ENCODE data around the gene SIAH2.
A peak's percentile ranks its signal among the peaks of the same experiment; 100 is the strongest.

The SIAH2 gene

DNA sequence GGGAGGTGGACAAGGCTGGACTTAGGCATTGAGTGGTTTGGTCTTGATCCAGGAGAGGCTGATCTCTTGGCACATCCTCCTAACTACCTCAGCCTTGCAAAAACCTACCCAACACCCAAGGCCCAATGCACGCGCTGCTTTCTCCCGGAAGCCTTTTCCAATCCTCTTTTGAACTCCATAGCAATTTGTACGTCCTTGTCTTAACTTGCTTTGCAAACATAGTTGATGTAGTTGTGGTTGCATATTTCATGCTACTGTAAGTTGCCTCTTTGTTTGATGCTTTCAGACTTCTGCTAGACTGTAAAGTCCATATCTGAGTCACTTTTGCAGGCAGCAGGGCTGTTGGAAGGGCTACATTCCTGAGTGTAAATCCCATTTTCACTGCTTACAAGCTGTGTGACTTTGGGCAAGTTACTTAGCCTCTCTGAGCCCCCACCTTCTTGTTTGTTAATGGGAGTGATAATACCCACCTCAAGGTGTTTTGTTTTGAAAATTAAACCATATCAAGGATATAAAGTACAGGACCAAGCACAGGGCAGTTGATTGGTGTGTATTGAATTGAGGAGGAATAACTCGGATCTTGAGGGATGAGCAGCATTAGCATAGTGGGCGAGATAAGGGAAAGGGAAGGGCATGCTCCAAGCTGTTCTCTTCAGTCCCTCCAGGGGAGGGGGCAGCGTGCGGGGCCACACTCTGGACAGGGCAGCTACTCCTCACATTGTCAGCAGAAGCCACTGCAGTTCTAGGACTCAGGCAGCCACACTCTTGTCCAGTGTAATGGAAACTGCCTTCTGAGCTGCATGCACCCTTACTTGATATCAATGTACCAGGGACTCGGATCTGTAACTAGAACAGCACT lies 28.8 kb downstream of the SIAH2 start:
- no peak for DNase-seq (ENCODE audit: low spot score)

- no peak for DNase-seq (ENCODE audit: low spot score)
Measured at GRCh38 chr3:150733373-150733935, 29.5 kb downstream of the SIAH2 start.

- no peak for DNase-seq (ENCODE audit: low spot score)
Measured at GRCh38 chr3:150729682-150730360, 33.1 kb downstream of the SIAH2 start.

GRCh38 chr3:150727653-150728502 lies 35.1 kb downstream of the SIAH2 start:
- no peak for DNase-seq (ENCODE audit: low spot score)

- no peak for DNase-seq (ENCODE audit: low spot score)
Measured at GRCh38 chr3:150725548-150725947, 37.4 kb downstream of the SIAH2 start.

- no peak for DNase-seq (ENCODE audit: low spot score)
Measured at GRCh38 chr3:150723946-150724345, 39.0 kb downstream of the SIAH2 start.

DNA sequence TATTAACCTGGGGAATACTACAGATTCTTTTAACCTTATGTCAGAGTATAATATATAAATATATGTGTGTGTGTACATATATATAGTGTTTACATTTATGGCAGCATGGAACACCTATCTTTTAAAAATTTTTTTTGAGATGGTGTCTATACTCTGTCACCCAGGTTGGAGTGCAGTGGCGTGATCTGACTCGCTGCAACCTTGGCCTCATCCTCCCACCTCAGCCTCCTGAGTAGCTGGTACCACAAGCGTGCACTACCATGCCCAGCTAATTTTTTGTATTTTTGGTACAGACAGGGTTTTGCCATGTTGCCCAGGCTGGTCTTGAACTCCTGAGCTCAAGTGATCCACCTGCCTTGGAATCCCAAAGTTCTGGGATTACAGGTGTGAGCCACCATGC lies 40.7 kb downstream of the SIAH2 start:
- no peak for DNase-seq (ENCODE audit: low spot score)

- DNase-seq (ENCODE audit: low spot score) = peak; percentile 43
Measured at GRCh38 chr3:150721285-150722130, 41.5 kb downstream of the SIAH2 start.

GRCh38 chr3:150720444-150720843 lies 42.5 kb downstream of the SIAH2 start:
- no peak for DNase-seq (ENCODE audit: low spot score)

GRCh38 chr3:150710097-150710496 lies 52.9 kb downstream of the SIAH2 start:
- DNase-seq (ENCODE audit: low spot score) = no peak

DNA sequence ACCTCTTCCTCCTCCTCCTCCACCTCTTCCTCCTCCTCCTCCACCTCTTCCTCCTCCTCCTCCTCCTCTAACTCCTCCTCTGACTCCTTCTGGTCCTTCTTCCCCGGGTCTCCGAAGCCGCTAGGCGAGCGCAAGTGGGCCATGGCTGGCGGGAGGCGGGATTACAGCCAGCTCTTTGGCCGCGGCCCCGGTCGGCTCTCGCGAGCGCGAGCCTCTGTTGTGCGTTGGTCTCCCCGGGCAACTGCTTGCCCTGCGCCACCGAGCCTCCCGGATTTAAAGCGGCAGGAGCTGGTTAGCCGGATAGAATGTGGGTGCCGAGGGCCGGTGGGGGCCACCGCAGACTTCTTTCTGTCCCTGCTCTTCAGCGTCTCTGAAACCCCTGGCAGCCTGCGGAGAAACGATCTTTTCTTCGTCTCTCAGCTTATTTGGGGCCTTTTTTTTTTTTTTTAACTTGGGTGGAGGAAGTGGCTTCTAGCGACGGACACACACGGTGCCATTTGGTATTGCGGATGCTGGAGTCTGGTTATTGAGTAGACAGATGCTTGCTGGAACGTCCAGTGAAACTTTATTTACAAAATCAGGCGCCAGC lies 59.1 kb downstream of the SIAH2 start, which contains the start of gene ERICH6:
Gene ERICH6, minus strand, starts transcription at position 165 of the 589 bp plus-strand sequence. Its CDS starts 22 bp downstream, at position 143.
- peak; percentile 94 for DNase-seq (ENCODE audit: low spot score)

GRCh38 chr3:150703299-150703755 lies 59.6 kb downstream of the SIAH2 start:
- DNase-seq (ENCODE audit: low spot score) = peak; percentile 9

DNA sequence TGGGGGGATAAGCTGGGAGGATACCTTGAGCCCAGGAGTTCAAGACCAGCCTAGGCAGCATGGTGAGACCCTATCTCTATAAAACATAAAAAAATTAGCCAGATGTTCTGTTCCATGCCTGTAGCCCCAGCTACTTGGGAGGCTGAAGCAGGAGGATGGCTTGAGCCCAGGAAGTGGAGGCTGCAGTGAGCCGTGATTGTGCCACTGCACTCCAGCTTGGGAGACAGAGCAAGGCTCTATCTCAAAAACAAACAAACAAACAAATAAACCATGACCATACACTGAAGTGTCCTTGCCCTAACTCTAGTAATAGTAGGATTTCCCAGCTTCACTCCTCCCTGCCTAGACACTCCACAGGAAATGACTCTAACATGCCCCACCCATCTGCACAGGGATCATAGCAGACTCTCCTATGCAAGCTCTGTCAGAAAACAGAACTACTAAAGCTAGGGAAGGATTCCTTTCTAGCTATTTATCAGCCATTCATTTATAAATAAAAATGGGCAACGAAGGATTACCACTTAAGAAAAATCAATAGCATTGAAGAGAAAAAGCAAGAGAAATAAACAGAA lies 63.8 kb downstream of the SIAH2 start:
- peak; percentile 29 for DNase-seq (ENCODE audit: low spot score)

DNA sequence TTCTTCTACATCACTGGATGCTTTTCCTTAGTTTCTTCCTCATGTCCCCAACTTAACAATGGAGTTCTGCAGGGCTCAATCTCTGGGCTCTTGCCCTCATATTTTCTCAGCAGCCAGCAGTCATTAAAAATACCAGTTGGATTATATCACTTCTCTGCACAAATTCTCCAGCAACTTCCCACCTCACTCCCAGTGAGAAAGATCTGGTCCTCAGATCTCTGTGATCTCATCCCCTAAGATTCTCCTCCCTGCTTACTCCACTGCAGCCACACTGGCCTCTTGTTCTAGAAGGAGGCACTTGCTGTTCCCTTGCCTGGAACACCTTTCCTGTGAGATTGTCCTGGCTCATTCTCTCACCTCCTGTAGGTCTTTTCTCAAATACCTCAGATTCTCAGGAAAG lies 65.3 kb downstream of the SIAH2 start:
- peak; percentile 28 for DNase-seq (ENCODE audit: low spot score)

GRCh38 chr3:150691414-150692040 lies 71.4 kb downstream of the SIAH2 start:
- no peak for DNase-seq (ENCODE audit: low spot score)

Data from AG08396 (cell line).